SKM-1 treated with dmso at 0.1 percent for 144 hours (cell line): Measurements from ENCODE around the gene RASSF6.
"Not testable (repeated sequence)": the region's sequence is repeated elsewhere in the genome, so short reads cannot be mapped to it uniquely, and the experiment has no call there.

Source experiments
- DNase-seq: peaks from one replicate; lab custom pipeline; 2025; ENCODE audit not compliant: unreplicated experiment; lab: John Stamatoyannopoulos, UW

RASSF6 gene, protein sequence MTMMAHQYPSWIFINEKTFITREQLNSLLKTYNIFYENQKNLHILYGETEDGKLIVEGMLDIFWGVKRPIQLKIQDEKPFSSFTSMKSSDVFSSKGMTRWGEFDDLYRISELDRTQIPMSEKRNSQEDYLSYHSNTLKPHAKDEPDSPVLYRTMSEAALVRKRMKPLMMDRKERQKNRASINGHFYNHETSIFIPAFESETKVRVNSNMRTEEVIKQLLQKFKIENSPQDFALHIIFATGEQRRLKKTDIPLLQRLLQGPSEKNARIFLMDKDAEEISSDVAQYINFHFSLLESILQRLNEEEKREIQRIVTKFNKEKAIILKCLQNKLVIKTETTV

DNA sequence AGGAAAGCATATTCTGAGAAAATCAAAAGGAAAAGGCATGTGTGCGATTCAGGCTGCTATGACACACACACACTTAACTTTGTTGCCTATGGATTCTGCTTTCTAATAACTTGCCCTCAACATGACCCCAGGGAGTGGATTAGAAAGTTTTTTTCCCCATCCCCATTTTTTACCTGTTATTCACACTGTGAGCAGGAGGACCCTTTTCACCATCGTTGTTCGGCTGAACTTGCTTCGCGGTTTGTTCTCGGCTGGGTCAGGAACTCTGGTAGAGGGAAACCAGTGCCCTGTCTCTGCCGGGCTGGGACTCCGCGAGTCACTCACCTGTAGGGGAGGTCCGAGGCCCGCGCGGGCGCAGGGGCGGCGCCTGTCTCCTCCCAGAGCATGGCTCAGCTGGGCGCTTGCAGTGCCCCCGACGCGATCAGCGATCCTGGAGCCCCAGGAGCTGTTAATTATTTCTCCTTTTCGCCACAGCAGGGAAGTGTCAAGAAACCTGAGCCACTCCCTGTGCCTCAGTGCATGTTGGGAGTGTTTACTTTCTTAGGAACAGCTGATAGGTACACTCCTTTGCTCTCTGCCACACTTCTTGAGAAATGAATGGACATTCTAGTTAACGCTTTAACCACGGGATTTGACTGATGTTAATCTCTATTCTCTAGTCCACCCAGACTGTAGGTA is at the start of gene RASSF6:
RASSF6 (minus strand) TSS at position 322 of the 678 bp plus-strand sequence. CDS start 8,641 bp downstream, outside the sequence.
- no peak for DNase-seq

DNA sequence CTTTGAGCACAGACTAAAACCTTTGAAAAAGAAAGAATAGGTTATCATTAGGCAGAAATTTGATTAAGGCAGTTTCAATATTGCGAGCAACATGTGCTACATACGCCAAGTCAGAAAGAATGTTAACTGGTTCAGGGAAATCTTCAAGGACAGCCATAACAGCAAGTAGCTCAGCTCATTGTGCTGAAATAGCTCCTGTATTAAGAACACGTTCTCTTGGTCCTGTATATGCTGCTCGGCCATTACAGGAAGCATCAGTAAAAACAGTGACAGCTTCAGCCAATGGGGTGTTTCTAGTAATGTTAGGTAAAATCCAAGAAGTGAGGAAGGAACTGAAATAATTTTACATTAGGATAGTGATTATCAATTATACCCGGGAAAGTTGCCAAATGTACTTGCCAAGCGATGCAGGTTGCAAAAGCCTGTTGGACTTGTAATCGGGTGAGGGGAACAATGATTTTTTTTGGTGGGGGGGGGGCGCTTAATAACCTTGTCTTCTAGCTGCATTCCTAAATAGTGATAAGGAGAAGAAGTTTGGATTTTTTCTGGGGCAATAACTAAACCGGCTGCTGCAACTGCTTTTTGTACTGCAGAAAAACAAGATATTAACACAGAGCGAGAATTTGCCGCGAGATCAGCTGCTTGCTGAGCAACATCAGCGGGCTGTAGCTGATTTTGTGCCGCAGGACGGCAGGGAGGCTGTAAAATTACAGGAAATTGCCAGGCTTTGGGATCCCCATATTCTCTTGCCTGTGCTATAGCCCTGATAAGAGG is 49.4 kb upstream of the RASSF6 start:
- no peak for DNase-seq

DNA sequence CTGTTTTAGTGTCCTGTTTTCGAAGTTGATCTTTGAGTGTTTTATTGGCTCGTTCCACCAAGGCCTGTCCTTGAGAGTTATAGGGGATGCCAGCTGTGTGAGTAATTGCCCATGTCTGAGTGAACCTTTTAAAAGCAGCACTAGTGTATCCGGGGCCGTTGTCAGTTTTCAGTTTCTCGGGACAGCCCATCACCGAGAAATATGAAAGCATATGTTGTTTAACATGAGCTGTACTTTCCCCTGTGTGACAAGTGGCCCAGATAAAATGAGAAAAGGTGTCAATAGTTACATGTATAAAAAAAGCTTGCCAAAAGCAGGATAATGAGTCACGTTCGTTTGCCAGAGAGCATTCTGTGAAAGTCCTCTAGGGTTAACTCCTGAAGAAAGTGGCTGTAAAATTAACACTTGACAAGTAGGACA is 48.6 kb upstream of the RASSF6 start:
- DNase-seq: no peak

DNA sequence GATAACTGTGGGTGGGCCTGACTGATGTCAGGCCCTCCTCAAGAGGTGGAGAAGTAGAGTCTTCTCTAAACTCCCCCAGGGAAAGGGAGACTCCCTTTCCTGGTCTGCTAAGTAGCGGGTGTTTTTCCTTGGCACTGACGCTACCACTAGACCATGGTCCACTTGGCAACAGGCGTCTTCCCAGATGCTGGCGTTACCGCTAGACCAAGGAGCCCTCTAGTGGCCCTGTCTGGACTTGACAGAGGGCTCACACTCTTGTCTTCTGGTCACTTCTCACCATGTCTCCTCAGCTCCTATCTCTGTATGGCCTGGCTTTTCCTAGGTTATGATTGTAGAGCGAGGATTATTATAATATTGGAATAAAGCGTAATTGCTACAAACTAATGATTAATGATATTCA is 45.7 kb upstream of the RASSF6 start:
- not testable (repeated sequence) for DNase-seq

DNA sequence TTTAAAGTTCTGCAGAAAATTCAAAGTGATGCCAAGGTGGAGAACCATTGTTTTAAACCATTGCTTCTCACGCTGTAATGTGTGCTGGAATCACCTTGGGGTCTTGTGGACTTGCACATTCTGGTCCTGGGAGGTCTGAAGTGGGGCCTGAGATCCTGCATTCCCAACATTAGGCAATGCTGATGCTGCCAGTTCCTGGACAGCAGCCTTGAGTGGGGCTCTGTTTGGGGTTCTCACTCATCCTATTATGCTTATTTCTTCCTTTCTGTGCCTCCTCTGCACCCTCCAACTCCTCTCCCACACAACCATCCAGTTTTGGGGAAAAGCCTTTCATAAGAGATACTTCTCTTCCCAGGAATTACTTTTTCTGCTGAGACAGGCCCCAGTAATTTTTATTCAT is 44.2 kb upstream of the RASSF6 start:
- no peak for DNase-seq

DNA sequence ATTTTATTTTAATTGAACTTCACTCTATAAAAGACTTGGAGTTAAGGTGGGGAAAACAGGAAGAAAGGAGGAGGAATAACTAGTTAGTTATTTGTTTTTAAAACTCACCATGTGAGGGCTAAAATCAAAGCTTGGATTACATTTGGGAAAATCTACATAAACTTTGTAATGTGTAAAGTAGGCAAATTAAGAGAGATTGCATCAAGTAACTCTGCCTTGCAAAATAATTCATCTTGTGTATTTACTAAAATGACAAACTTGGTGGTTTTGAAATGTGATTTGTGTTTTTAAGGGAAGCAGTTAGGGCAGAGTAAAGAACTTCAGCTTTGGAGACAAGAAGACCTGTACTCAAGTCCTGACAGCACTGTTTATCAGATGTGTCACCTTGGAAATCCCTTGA is 43.3 kb upstream of the RASSF6 start:
- DNase-seq: no peak

DNA sequence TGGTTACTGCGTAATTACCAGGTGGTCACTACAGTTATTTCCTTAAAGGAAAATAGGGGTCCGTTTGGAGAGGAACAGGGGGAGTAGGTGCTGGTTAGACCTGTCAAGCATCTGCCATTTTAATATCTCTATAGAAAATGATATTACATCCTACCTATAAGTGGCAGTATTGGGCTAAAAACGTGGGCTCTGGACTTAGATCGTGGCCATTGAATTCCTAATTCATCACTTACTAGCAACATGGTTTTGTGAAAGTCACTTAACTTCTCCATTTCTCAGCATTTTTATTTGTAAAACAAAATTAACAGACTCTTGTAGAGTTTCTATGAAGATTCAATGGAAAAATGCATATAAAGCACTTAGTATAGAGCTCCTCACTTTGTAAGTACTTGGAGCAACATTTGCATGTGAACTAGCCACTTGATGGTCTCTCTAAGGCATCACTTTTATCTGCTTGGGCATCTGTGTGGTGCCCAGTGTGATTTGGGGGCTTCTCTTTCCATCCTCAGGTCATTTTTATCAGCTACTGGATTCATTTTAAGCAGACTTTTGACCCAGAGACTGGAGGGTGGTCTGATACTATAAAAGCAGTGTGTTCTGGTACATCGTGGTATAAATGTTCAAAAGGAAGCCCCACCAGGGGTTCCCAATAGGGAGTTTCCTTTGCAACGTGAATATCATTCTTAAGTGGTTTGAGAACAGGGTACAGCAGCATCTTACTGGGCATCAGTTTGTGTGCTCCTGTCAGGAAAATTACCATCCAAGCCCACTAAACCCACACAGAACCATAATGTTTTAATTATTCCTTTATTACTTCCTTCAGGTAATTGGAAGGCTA is 42.7 kb upstream of the RASSF6 start:
- peak; percentile 73 for DNase-seq

DNA sequence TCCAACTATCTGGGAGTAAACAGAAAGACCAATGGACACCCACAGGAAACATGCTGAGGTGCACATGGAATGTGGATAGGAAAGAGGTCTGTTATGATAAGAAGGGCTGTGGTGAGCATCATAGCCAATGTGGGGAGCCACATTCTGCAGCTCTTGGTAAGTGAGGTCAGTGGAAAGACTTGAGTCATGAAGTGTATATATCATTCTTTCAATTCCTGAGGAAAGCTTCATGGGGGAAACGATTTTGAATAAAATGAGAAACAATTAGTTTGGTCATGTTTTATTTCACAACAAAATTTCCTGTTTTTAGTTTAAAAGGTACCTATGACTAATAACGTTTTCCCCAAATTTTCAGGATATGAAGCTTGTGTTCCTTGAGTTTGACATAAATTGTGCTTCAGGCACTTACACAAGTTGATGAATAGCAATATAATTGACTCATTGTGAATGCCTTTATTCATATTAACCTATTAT is 41.4 kb upstream of the RASSF6 start:
- DNase-seq: no peak

DNA sequence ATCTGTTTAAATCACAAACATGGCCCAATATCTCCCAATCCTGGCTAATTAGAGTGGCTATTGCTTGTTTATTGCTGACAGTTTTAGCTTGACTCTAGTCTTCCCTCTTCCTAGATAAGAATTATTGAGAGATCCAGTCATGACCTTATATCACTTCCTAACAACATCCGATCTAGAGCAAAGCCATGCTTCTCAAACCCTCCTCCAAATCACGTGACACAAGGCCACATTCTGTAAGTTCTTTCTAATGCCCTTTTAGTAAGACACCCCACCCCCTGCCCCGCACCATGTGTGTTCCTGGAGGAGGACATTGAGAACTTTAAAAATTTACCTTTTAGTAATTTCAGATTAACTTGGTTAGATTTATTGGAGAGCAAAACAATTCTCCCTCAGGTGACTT is 40.6 kb upstream of the RASSF6 start:
- DNase-seq: no peak

DNA sequence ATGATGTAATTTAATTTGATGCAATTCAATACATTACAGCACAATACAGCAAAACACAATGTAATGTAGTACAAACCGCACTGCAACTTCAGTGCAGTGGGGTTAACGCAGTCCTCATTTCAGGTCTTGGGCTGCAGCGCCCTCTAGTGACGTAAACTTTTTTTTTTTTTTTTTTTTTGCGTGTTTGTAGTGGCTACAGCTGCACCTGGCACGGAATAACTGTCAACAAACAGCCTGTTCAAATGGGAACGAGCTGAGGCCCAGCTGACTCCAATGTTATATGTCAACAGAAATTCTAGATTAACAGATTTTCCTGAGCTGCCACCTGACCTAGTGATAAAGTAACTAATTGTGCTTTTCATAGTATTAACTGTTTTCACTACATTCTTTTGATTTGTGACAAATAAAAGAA is 33.5 kb upstream of the RASSF6 start:
- peak; percentile 56 for DNase-seq

DNA sequence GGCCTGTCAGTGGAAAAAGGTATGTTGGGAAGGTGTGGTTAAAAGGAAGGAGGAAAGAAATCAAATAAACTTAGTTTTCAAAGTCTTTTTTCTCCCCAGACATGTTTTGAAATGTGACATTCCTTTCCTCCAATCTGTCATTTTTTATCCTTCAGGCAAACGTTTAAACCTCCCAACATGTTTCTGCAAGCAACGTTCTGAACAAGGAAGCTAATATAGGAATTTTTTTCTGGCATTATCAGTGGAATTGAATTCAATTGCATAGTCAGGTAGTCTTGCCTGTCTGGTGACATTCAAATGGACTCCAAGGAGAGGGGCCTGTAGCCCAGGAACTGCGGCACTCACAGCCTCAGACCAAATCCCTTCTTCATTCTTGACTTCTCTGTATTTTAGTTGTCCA is 30.0 kb upstream of the RASSF6 start:
- DNase-seq: no peak

DNA sequence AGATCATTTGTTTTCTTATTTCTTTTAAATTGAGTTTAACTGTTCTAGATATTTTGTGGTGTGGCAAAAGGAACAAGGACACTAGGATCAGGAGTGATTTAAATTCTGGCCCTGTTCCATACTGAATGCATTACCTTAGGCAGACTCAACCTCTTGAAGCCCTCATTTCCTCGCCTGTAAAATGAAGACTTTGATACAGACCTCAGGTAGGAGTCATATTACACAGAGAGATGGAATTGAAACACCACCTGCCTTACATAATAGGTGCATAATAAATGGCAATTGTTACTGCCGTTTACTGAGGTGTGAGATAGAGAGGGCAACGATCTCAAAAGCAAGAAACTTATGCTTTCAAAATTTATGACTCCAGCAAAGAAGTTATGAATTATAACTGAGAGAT is 28.2 kb upstream of the RASSF6 start:
- DNase-seq: no peak

DNA sequence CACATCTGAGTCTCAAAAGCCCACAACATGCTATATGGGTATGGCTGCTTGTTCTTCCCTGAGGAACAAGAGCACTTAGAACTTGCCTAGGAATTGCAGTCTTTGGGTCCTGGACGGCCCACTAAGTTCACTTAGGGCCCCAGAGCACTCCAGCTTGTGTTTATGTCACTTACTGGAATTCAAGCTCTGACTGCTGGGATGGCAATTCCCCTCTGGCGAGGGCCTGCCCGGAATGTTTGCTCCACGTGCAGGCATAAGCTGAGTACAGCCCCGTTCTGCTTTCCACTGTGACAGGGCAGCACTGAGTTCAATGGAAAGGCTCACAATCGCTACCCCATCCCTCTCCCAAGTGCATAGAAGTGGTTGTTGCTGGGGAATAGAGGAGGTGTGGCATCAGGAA is 25.9 kb upstream of the RASSF6 start:
- no peak for DNase-seq

DNA sequence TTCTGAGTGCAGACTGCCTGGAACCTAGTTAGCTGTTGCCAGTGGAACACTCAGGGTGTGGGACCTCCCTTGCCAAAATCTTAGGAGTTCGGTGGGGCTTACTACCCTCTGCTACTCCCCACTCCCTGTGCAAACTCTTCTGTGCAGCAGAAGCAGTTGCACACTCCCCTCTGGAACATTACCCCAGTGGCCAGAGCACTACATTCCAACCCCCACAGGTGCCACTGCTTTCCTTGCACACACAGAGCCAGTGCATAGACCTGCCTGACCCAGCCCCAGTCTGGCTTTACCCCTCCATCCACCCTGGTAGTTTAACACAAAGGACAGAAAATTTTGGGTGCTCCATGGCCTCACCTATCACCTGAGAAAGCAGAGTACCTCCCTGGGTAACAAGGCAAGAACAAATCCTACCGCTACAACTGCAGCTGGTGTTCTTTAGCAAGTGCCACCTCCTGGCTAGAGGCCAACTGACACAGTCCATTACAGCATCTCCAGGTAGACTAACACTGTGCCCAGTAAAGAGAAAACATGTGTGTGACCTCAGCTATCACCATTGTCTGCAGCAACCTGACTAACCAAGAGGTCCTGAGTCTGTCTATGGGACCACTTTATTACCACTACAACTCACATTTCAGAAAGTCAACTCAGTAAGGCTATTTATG is 11.5 kb upstream of the RASSF6 start:
- DNase-seq: no peak

DNA sequence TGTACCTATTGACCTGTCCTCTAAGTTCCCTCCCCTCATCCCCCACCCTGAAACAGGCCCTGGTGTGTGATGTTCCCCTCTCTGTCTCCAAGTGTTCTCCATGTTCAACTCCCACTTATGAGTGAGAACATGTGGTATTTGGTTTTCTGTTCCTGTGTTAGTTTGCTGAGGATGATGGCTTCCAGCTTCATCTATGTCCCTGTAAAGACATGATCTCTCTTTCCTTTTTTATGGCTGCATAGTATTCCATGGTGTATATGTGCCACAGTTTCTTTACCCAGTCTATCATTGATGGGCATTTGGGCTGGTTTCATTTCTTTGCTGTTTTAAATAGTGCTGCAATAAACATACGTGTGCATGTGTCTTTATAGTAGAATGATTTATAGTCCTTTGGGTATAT is 8.6 kb upstream of the RASSF6 start:
- DNase-seq: not testable (repeated sequence)

DNA sequence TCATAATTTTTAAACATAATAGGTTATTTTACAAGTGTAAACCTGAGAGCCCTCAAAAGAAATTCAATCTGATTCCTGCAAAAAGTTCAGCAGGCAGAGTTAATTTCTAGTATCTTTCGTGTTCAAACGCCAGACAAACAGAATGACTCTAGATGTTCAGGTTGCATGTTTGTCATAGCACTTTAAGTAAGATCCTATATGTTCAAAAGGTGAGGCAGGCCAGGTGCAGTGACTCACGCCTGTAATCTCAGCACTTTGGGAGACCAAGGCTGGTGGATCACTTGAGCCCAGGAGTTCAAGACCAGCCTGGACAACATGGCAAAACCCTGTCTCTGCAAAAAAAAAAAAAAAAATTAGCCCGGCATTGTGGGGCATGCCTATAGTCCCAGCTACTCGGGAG is 1.1 kb upstream of the RASSF6 start:
- DNase-seq: no peak

DNA sequence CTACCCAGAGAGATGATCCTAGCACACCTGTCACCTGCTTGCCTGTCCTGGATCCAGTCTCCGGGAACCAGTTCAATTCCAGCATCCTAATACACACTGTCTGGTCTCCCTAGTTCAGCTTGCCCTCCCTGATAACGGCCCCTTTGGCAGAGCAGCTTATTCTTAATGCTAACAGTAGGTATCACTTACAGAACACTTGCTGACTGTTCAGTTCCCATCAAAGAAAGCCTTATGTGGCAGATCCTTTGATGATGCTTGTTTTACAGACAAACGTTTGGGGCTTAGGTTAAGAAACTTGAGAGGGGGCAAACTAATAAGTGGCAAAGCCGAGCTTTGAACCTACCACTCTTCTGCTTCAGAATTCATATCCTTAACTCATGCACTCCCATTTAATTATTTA is 890 bp downstream of the RASSF6 start:
- no peak for DNase-seq

DNA sequence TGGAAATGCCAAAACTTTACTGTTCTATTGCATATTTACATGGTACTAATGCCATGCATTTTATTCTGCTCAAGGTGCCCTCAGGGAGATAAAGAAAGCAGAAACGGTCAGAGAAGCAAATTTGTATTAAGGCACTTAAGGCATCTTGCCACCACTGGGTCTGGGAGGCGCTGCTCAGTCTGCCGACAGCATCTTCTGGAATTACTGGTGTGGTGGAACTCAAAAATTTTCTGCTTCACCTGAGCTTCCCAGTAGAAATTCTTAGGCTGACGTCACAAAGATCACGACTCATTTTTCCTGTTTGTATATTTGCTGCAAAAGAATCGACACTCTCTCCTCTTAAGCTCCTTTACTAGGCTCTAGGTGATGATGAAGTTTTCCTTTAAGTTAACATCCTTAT is 3.0 kb downstream of the RASSF6 start:
- no peak for DNase-seq

DNA sequence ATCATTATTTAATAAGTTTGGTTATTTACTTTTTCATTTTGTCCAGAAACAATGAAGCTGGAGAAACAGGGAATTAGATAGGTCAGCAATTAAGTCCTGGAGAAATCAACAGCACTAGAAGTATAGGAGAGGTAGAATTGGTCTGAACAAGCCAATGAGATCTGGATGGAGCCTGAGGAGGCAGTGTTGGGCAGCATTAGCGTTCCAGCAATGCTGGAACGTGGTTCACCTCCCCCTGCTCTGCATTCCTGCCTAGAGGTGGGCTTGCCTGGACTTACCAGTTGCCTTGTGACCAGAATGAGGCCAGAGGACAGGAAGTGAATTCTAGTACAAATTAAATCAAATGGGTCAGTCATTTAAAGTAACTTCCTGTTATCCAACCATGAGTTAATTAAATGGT is 4.6 kb downstream of the RASSF6 start:
- no peak for DNase-seq

DNA sequence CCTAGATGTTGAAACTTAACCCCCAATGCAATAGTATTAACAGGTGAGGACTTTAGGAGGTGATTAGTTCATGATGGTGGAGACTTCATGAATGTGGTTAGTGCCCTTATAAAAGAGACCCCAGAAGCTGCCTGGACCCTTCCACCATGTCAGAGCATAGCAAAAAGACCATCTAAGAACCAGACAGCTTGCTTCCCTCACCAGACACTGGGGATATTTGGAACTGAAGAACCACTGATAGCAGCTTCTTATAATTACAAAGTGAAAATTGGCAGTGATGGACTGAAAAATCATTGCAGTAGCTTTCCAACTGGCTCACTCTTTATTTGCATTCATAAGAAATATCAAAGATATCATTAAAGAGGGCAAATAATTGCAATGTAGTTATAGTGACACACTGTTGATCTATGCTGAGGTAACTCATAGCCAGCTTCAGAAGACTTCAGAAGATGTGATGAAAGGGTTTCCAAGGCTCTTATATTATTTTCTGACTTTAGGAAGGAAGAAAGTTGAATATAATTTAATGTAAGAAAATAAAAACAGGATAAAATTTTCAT is 5.8 kb downstream of the RASSF6 start:
- no peak for DNase-seq
